ENCODE data around the gene BMERB1. TPM values are rescaled to one million over a fixed set of nuclear protein-coding genes. Genes with fewer than 3 reads are reported as not detected.
"Not testable (repeated sequence)": the region's sequence is repeated elsewhere in the genome, so short reads cannot be mapped to it uniquely, and the experiment has no call there.

The BMERB1 gene
- total RNA-seq, 1 donor from 2014 or later, result 65.9 TPM

- Mint-ChIP-seq H3K27me3 (ENCODE audit: unreplicated experiment) (peaks cover 3% of the 10 kb centered on the region), H3K9me3 (ENCODE audit: unreplicated experiment) (no peaks in the 10 kb centered on the region), H3K4me1 (ENCODE audit: low read depth, unreplicated experiment) (no peaks in the 10 kb centered on the region), H3K36me3 (ENCODE audit: unreplicated experiment) (peaks cover 4% of the 10 kb centered on the region), H3K4me3 (ENCODE audit: unreplicated experiment) (no peak overlapping the region), H3K27ac (ENCODE audit: unreplicated experiment) (no peak overlapping the region)
- TF ChIP-seq CTCF (IDR thresholded peaks at IDR 0.05; ENCODE audit: partially characterized antibody, unreplicated experiment), result no peak
- no peak for DNase-seq
Observed at GRCh38 chr16:15422222-15422621, 12.2 kb upstream of the BMERB1 start.

GRCh38 chr16:15425861-15426260, 8.5 kb upstream of the BMERB1 start:
- TF ChIP-seq CTCF (IDR thresholded peaks at IDR 0.05; ENCODE audit: partially characterized antibody, unreplicated experiment), result no peak
- H3K27me3 Mint-ChIP-seq (ENCODE audit: unreplicated experiment), result peaks cover 3% of the 10 kb centered on the region
- no peaks in the 10 kb centered on the region for H3K4me1 Mint-ChIP-seq (ENCODE audit: low read depth, unreplicated experiment)
- H3K27ac Mint-ChIP-seq (ENCODE audit: unreplicated experiment), result no peak overlapping the region
- peaks cover 4% of the 10 kb centered on the region for H3K36me3 Mint-ChIP-seq (ENCODE audit: unreplicated experiment)
- H3K9me3 Mint-ChIP-seq (ENCODE audit: unreplicated experiment), result no peaks in the 10 kb centered on the region
- no peak for DNase-seq
- no peak overlapping the region for H3K4me3 Mint-ChIP-seq (ENCODE audit: unreplicated experiment)

GRCh38 chr16:15426796-15427195, 7.6 kb upstream of the BMERB1 start:
- TF ChIP-seq CTCF (IDR thresholded peaks at IDR 0.05; ENCODE audit: partially characterized antibody, unreplicated experiment), result no peak
- no peaks in the 10 kb centered on the region for H3K4me1 Mint-ChIP-seq (ENCODE audit: low read depth, unreplicated experiment)
- H3K27me3 Mint-ChIP-seq (ENCODE audit: unreplicated experiment), result peaks cover 3% of the 10 kb centered on the region
- no peak for DNase-seq
- H3K27ac Mint-ChIP-seq (ENCODE audit: unreplicated experiment), result no peak overlapping the region
- peaks cover 4% of the 10 kb centered on the region for H3K36me3 Mint-ChIP-seq (ENCODE audit: unreplicated experiment)
- no peak overlapping the region for H3K4me3 Mint-ChIP-seq (ENCODE audit: unreplicated experiment)
- H3K9me3 Mint-ChIP-seq (ENCODE audit: unreplicated experiment), result no peaks in the 10 kb centered on the region

GRCh38 chr16:15427648-15428239, 6.6 kb upstream of the BMERB1 start:
- H3K4me1 Mint-ChIP-seq (ENCODE audit: low read depth, unreplicated experiment), result no peaks in the 10 kb centered on the region
- no peaks in the 10 kb centered on the region for H3K9me3 Mint-ChIP-seq (ENCODE audit: unreplicated experiment)
- peak; percentile 47 for DNase-seq
- H3K36me3 Mint-ChIP-seq (ENCODE audit: unreplicated experiment), result peaks cover 4% of the 10 kb centered on the region
- peaks cover 2% of the 10 kb centered on the region for H3K27me3 Mint-ChIP-seq (ENCODE audit: unreplicated experiment)
- H3K4me3 Mint-ChIP-seq (ENCODE audit: unreplicated experiment), result no peak overlapping the region
- no peak overlapping the region for H3K27ac Mint-ChIP-seq (ENCODE audit: unreplicated experiment)
- peak; percentile 39 for TF ChIP-seq CTCF (IDR thresholded peaks at IDR 0.05; ENCODE audit: partially characterized antibody, unreplicated experiment)

GRCh38 chr16:15430884-15431283, 3.5 kb upstream of the BMERB1 start:
- H3K27me3 Mint-ChIP-seq (ENCODE audit: unreplicated experiment); DNase-seq; H3K36me3 Mint-ChIP-seq (ENCODE audit: unreplicated experiment); H3K4me1 Mint-ChIP-seq (ENCODE audit: low read depth, unreplicated experiment); H3K9me3 Mint-ChIP-seq (ENCODE audit: unreplicated experiment); H3K27ac Mint-ChIP-seq (ENCODE audit: unreplicated experiment); H3K4me3 Mint-ChIP-seq (ENCODE audit: unreplicated experiment): not testable (repeated sequence)

Measured in glutamatergic neuron (in vitro differentiated cells).